Measurements from ENCODE around the gene NCOA4.
"Not testable (repeated sequence)": the region's sequence is repeated elsewhere in the genome, so short reads cannot be mapped to it uniquely, and the experiment has no call there.

DNA sequence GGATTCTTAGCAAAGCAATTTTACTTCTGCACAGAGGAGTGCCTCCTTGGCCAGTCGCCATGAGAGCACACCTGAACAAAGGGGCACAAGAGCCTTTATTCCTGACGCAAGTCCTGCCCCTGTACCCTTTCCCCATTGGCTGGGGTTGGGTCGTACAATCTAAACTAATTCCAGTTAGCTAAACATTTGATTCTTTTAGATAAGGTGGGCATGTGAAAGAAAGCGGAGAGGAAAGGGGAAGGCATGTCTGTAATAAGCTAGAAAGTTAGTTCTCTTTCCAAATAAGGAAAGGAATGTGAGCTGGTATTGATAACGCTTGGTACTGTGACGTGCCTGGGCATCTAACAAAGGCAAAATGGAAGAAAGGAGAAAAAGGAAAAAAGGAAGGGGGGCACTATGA, 73.8 kb downstream of the NCOA4 start:
- TF ChIP-seq, protein P1, sequence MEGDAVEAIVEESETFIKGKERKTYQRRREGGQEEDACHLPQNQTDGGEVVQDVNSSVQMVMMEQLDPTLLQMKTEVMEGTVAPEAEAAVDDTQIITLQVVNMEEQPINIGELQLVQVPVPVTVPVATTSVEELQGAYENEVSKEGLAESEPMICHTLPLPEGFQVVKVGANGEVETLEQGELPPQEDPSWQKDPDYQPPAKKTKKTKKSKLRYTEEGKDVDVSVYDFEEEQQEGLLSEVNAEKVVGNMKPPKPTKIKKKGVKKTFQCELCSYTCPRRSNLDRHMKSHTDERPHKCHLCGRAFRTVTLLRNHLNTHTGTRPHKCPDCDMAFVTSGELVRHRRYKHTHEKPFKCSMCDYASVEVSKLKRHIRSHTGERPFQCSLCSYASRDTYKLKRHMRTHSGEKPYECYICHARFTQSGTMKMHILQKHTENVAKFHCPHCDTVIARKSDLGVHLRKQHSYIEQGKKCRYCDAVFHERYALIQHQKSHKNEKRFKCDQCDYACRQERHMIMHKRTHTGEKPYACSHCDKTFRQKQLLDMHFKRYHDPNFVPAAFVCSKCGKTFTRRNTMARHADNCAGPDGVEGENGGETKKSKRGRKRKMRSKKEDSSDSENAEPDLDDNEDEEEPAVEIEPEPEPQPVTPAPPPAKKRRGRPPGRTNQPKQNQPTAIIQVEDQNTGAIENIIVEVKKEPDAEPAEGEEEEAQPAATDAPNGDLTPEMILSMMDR (conservative IDR thresholded peaks at IDR 0.05; ENCODE audit: low read depth, low read length), result not testable (repeated sequence)
- not testable (repeated sequence) for TF ChIP-seq EZH2 (IDR thresholded peaks at IDR 0.05; ENCODE audit: low read length, unreplicated experiment); EZH2phosphoT487 (IDR thresholded peaks at IDR 0.05; ENCODE audit: borderline replicate concordance, low read length)
